ENCODE measurements around the gene S100A10.

S100A10 gene

GRCh38 chr1:151964510-151964909 is 29.1 kb downstream of the S100A10 start:
- DNase-seq: no peak

- DNase-seq: no peak
These were observed 30.4 kb downstream of the S100A10 start for GRCh38 chr1:151963288-151963687.

GRCh38 chr1:151961833-151962232 is 31.8 kb downstream of the S100A10 start:
- no peak for DNase-seq

DNA sequence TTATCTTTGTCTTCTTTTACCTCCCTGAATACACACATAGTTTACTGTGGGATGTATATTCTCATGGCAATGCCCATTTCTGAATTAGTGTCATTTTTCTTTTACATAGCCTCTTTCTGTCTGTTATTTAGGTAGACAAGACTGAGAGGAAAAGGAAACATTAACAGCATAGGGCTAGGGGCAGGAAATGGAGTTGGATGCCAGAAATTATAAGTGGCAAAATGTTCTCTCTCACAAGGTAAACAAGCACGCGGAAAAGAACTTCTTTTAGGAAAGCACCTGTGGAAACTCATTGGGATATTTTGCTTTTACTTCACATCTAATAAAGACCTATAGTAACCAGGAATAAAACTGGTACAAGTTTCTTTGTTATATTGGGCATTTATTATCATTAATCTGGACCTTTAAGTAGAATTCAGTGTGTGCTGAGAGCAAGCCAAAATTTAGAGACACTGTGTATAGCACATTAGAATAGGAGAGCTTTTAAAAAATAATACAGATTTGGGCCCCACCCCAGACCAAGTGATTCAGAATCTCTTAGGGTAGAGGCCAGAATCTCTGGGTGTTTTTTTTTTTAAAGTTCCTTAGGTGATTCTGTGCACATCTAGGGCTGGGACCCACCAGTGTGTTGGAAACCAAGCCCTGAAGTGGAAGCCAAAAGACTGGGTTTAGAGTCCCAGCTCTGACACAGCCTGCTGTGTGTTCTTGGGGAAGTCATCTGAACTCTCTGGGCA is 32.7 kb downstream of the S100A10 start:
- no peak for DNase-seq

GRCh38 chr1:151958959-151959358 is 34.7 kb downstream of the S100A10 start:
- DNase-seq: no peak

GRCh38 chr1:151956957-151957497 is 36.6 kb downstream of the S100A10 start:
- DNase-seq: no peak

GRCh38 chr1:151953409-151954094 is 40.1 kb downstream of the S100A10 start:
- no peak for DNase-seq

DNA sequence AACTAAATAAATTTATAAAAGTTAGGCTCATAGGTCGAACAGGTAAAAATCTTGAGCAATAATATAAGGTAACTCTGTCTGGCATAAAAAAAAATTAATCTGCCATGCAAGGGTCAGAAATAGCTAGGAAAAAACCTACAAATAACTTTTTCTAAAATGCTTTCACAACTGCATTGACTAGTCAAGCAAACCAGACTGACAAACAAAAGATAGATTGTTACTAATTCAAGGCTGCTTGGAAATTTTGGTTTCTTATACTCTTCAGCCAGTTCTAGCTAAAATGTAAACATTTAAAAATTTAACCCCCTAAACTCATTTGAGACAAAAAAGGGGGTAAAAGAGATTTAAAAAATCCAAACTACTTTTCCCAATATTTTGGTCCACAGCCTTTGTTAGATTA is 40.8 kb downstream of the S100A10 start:
- DNase-seq: no peak

GRCh38 chr1:151949371-151950193 is 44.1 kb downstream of the S100A10 start:
- no peak for DNase-seq

GRCh38 chr1:151948506-151948905 is 45.2 kb downstream of the S100A10 start:
- no peak for DNase-seq

DNA sequence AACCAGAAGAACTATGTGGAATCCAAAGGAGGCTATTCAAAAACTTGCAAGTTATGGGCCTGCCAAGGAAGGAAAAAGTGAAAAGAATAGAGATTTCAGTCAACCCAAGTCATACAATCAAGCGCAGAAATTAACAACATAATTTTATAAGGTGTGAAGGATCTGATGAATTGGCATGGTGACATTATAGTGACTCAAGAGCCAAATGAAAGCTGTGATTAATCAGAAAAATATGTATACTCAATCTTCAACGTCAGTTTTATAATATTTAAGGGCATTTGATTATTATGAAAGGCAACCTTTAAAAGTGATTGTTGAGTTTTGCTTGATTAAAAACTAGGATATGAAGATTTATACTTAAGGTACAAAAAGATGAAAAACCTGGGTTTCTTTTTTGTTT is 46.5 kb downstream of the S100A10 start:
- DNase-seq: no peak

GRCh38 chr1:151945725-151946722 is 47.6 kb downstream of the S100A10 start:
- DNase-seq: peak in 10 of 56 donors; percentile 1 to 50 (median 7)

DNA sequence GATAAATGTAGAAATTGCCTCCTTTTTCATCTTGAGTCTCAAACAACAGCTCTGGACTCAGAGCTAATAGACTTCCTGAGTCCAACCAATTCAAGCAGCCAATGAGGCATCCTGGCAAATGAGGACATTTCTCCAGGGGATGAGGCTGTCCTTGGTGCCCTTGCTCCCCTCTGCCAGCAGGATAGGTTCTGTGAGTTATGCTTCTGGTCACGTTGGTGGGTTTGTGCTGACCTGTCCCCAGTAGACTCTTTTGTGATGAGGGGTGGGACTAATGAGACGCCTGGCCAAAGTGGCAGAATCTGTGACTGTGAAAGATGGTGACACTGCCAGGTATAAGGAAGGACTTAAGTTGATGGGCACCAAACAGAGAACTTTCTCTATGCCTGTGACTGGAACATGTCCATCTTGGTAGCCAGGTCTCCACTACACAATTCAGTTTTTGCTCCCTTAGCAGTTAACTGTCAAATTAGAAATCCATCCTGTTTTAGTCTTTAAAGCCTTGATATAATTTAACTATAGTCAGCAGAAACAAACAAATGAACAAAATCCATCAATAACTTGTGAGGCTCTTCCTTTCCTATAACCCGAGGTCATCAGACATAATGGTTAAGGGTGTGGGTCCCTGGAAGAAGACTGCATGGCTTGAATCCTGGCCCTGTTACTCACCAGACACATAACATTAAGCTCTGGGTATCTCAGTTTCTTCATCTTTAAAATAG is 48.6 kb downstream of the S100A10 start:
- no peak for DNase-seq

GRCh38 chr1:151944126-151944856 is 49.4 kb downstream of the S100A10 start:
- DNase-seq: no peak

DNA sequence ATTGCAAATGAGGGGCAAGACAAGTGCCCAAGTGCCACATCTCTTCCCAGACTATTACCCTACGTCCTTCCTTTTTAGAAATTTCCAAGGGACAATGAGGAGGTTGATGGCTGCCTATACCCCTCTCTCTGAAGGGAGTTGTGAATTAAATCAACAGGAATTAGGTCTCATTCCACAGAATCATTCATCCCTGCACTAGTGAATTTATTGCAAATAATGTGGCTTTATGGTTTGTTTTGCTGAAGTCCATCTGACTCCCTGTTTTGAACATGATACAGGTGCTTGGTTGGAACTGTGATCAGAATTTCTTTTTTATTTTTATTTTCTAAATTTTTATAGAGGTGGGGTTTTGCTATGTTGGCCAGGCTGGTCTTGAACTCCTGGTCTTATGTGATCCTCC is 50.1 kb downstream of the S100A10 start:
- DNase-seq: no peak

- DNase-seq: no peak
These were observed 50.8 kb downstream of the S100A10 start for GRCh38 chr1:151942882-151943281.

- DNase-seq: no peak
These were observed 53.1 kb downstream of the S100A10 start for GRCh38 chr1:151940541-151940940.

DNA sequence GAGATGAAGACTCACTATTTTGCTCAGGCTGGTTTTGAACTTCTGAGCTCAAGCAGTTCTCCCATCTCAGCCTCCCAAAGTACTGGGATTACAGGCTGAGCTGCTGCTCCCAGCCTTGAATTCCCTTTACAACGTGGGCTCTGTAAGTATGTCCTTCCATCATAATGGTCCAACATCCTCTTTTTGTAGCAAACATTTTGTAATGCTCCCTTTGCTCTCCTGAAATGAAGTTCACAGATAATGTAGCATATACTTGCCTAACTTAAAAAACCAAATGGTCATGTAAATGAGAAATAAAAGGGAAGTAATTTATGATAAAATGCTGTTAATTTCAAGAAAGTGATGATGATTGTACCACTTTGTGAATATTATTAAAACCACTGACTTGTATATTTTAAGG is 53.9 kb downstream of the S100A10 start:
- no peak for DNase-seq

DNA sequence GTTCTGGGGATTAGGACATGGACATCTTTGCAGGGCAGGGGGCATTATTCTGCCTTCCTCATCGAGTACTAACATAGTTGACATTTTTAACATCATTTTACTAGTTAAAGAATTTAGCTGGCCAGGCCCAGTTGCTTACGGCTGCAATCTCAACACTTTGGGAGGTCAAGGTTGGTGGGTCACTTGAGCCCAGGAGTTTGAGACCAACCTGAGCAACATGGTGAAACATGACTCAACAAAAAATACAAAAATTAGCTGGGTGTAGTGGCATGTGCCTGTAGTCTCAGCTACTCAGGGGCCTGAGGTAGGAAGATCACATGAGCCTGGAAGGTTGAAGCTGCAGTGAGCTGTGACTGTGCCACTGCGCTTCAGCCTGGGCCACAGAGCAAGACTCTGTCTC is 54.5 kb downstream of the S100A10 start:
- DNase-seq: no peak
